ENCODE data around the gene USP34. TPM values are rescaled to one million over a fixed set of nuclear protein-coding genes. Genes with fewer than 3 reads are reported as not detected.
A peak's percentile ranks its signal among the peaks of the same experiment; 100 is the strongest.

The USP34 gene
- total and polyA plus RNA-seq, 7 donors, result 40.2 to 71.5 (median 54.0) TPM

GRCh38 chr2:61463769-61464475 is 7.0 kb downstream of the USP34 start:
- 60 to 84% (median 64%) methylated on average over 7 of the region's 7 CpGs for WGBS, 3 donors
- Histone ChIP-seq H3K4me3 (no peak overlapping the region), H3K9me3 (no peaks in the 10 kb centered on the region), H3K36me3 (ENCODE audit: insufficient read depth in 1 of 2, low read depth in 1 of 2) (peaks cover 0 to 11% of the 10 kb centered on the region in 2 donors), H3K27me3 (ENCODE audit: insufficient read depth in 3 of 3, low read length in 2 of 3) (no peaks in the 10 kb centered on the region), H3K4me1 (peaks cover 63% of the 10 kb centered on the region), H3K27ac (peak overlapping the region; percentile 60)
- no peak for TF ChIP-seq CTCF (IDR thresholded peaks at IDR 0.05)
- intact Hi-C loops (cut with DNase I), result loop anchor here (10.0 kb wide), 1 partner anchor 89 kb away; no protein-coding TSS in a partner anchor
- ATAC-seq (no peak), DNase-seq (no peak)

- no peak overlapping the region for H3K4me3 ChIP-seq
- no peaks in the 10 kb centered on the region for H3K36me3 ChIP-seq (ENCODE audit: insufficient read depth in 1 of 2, low read depth in 1 of 2)
- H3K4me1 ChIP-seq, result peaks cover 61% of the 10 kb centered on the region
- DNase-seq (no peak), ATAC-seq (no peak)
- H3K27ac ChIP-seq, result no peak overlapping the region
- no peaks in the 10 kb centered on the region for H3K9me3 ChIP-seq
- intact Hi-C loops (cut with DNase I), result loop anchor here (10.0 kb wide), 1 partner anchor 87 kb away; no protein-coding TSS in a partner anchor
- 90 to 94% (median 91%) methylated on average over 2 of the region's 2 CpGs for WGBS, 3 donors
- H3K27me3 ChIP-seq (ENCODE audit: insufficient read depth in 3 of 3, low read length in 2 of 3), result no peaks in the 10 kb centered on the region
- TF ChIP-seq CTCF (IDR thresholded peaks at IDR 0.05), result no peak
These were observed 9.5 kb downstream of the USP34 start for GRCh38 chr2:61461404-61461803.

GRCh38 chr2:61460163-61460562 is 10.7 kb downstream of the USP34 start:
- Histone ChIP-seq H3K36me3 (ENCODE audit: insufficient read depth in 1 of 2, low read depth in 1 of 2) (no peaks in the 10 kb centered on the region), H3K27ac (peak overlapping the region; percentile 58), H3K9me3 (no peaks in the 10 kb centered on the region), H3K27me3 (ENCODE audit: insufficient read depth in 3 of 3, low read length in 2 of 3) (no peaks in the 10 kb centered on the region), H3K4me1 (peaks cover 60% of the 10 kb centered on the region), H3K4me3 (no peak overlapping the region)
- WGBS, 3 donors, result 40 to 69% (median 51%) methylated on average over 4 of the region's 4 CpGs
- DNase-seq (no peak), ATAC-seq (peak; percentile 61 to 83 (median 78))
- no peak for TF ChIP-seq CTCF (IDR thresholded peaks at IDR 0.05)
- intact Hi-C loops (cut with DNase I), result loop anchor here (10.0 kb wide), 1 partner anchor 85 kb away; no protein-coding TSS in a partner anchor

- intact Hi-C loops (cut with DNase I), result no loop called here
These were observed 14.0 kb downstream of the USP34 start for GRCh38 chr2:61456746-61457420.

More at GRCh38 chr2:61456746-61457420, 14.0 kb downstream of the USP34 start:
- ATAC-seq (no peak), DNase-seq (no peak)
- Histone ChIP-seq H3K27ac (peak overlapping the region; percentile 75), H3K27me3 (ENCODE audit: insufficient read depth in 3 of 3, low read length in 2 of 3) (no peaks in the 10 kb centered on the region), H3K9me3 (no peaks in the 10 kb centered on the region), H3K4me3 (no peak overlapping the region), H3K36me3 (ENCODE audit: insufficient read depth in 1 of 2, low read depth in 1 of 2) (no peaks in the 10 kb centered on the region), H3K4me1 (peaks cover 43% of the 10 kb centered on the region)
- WGBS, 3 donors, result 76 to 93% (median 82%) methylated on average over 6 of the region's 6 CpGs
- TF ChIP-seq CTCF (IDR thresholded peaks at IDR 0.05), result no peak

All from psoas muscle (tissue), 8 donors.